Upper lobe of left lung (tissue), 4 donors: ENCODE results near the gene EXOC8.
"Not testable (repeated sequence)": the region's sequence is repeated elsewhere in the genome, so short reads cannot be mapped to it uniquely, and the experiment has no call there.

Experiments
- POLR2A ChIP-seq, 4 donors: fragments of 450-650 bp; IDR thresholded peaks; one replicate each; pipeline ENCODE4 v1.5.1; 2016 to 2017; ENCODE audit warnings: antibody characterized with exemption in 4 of 4, mild to moderate bottlenecking in 2 of 4
- POLR2AphosphoS5 ChIP-seq, 2 donors: sonication (generic); formaldehyde crosslinking; IDR thresholded peaks; one replicate each; pipeline ENCODE4 v1.5.1; 2017; ENCODE audit warnings: antibody characterized with exemption in 2 of 2
- TF ChIP-seq, protein P1 (sequence below), 6 experiments: fragments of 450-650 bp in 4 of 6; fragments of 200-600 bp in 2 of 6; sonication (generic) in 2 of 6; IDR thresholded peaks; one replicate each; pipeline ENCODE4 v1.5.1; 2016 to 2019; ENCODE audit warnings: antibody characterized with exemption in 6 of 6

DNA sequence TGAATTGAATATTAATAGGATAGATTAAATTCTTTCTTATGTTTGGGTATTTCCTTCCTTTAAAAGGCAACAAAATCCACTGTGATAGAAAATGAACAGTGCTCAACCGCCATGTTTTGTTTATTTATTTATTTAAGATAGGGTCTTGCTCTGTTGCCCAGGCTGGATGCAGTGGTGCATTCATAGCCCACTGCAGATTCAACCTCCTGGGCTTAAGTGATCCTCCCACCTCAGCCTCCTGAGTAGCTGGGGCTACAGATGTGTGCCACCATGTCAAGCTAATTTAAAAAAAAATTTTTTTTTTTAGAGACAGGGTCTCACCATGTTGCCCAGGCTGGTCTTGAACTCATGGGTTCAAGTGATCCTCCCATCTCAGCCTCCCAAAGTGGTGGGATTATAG lies 11.2 kb upstream of the EXOC8 start:
- TF ChIP-seq, protein P1, sequence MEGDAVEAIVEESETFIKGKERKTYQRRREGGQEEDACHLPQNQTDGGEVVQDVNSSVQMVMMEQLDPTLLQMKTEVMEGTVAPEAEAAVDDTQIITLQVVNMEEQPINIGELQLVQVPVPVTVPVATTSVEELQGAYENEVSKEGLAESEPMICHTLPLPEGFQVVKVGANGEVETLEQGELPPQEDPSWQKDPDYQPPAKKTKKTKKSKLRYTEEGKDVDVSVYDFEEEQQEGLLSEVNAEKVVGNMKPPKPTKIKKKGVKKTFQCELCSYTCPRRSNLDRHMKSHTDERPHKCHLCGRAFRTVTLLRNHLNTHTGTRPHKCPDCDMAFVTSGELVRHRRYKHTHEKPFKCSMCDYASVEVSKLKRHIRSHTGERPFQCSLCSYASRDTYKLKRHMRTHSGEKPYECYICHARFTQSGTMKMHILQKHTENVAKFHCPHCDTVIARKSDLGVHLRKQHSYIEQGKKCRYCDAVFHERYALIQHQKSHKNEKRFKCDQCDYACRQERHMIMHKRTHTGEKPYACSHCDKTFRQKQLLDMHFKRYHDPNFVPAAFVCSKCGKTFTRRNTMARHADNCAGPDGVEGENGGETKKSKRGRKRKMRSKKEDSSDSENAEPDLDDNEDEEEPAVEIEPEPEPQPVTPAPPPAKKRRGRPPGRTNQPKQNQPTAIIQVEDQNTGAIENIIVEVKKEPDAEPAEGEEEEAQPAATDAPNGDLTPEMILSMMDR (IDR thresholded peaks at IDR 0.05) = not testable (repeated sequence)
- not testable (repeated sequence) for TF ChIP-seq POLR2A, POLR2AphosphoS5 (IDR thresholded peaks at IDR 0.05)
